Glutamatergic neuron (in vitro differentiated cells): ENCODE data around the gene CDKN2B-AS1. TPM values are rescaled to one million over a fixed set of nuclear protein-coding genes. Genes with fewer than 3 reads are reported as not detected.

Experiments
- DNase-seq: peaks from one replicate; pipeline ENCODE4 v3.0.0; 2022
- H3K27ac Mint-ChIP-seq: one replicate; pipeline ENCODE4 v1.8.0; 2020; ENCODE audit warnings: mild to moderate bottlenecking, mixed read lengths, inconsistent platforms; ENCODE audit not compliant: unreplicated experiment
- H3K27me3 Mint-ChIP-seq: one replicate; pipeline ENCODE4 v1.8.0; 2020; ENCODE audit warnings: mild to moderate bottlenecking, moderate library complexity, mixed read lengths, inconsistent platforms; ENCODE audit not compliant: unreplicated experiment
- H3K36me3 Mint-ChIP-seq: one replicate; pipeline ENCODE4 v1.8.0; 2020; ENCODE audit warnings: mild to moderate bottlenecking, mixed read lengths, inconsistent platforms; ENCODE audit not compliant: unreplicated experiment
- H3K4me1 Mint-ChIP-seq: one replicate; pipeline ENCODE4 v1.8.0; 2020; ENCODE audit warnings: mild to moderate bottlenecking, low read depth, mixed read lengths, inconsistent platforms; ENCODE audit not compliant: unreplicated experiment
- H3K4me3 Mint-ChIP-seq: one replicate; pipeline ENCODE4 v1.8.0; 2020; ENCODE audit warnings: mild to moderate bottlenecking, mixed read lengths, inconsistent platforms; ENCODE audit not compliant: unreplicated experiment
- H3K9me3 Mint-ChIP-seq: one replicate; pipeline ENCODE4 v1.8.0; 2020; ENCODE audit warnings: mild to moderate bottlenecking, moderate library complexity, mixed read lengths, inconsistent platforms; ENCODE audit not compliant: unreplicated experiment
- total RNA-seq: library from RNA; stranded (reverse); fragmentation: NEBNext Ultra II Directional; extraction: Animal tissue kit (Norgen Biotek cat#: 25700); gene quantifications from one replicate; pipeline ENCODE4 v1.2.1, GENCODE V29; 2021; ENCODE audit not compliant: unreplicated experiment
- TF ChIP-seq, protein P1 (sequence below): fragments of 200-600 bp; sonication (generic); IDR thresholded peaks from one replicate; pipeline ENCODE4 v1.5.0; 2021; ENCODE audit not compliant: partially characterized antibody, unreplicated experiment

Gene CDKN2B-AS1
- total RNA-seq, 1 donor from 2014 or later: not detected

- TF ChIP-seq, protein P1, sequence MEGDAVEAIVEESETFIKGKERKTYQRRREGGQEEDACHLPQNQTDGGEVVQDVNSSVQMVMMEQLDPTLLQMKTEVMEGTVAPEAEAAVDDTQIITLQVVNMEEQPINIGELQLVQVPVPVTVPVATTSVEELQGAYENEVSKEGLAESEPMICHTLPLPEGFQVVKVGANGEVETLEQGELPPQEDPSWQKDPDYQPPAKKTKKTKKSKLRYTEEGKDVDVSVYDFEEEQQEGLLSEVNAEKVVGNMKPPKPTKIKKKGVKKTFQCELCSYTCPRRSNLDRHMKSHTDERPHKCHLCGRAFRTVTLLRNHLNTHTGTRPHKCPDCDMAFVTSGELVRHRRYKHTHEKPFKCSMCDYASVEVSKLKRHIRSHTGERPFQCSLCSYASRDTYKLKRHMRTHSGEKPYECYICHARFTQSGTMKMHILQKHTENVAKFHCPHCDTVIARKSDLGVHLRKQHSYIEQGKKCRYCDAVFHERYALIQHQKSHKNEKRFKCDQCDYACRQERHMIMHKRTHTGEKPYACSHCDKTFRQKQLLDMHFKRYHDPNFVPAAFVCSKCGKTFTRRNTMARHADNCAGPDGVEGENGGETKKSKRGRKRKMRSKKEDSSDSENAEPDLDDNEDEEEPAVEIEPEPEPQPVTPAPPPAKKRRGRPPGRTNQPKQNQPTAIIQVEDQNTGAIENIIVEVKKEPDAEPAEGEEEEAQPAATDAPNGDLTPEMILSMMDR: no peak
- no peak overlapping the region for H3K4me3 Mint-ChIP-seq
- H3K27ac Mint-ChIP-seq: no peak overlapping the region
- no peak for DNase-seq
- H3K4me1 Mint-ChIP-seq: no peaks in the 10 kb centered on the region
- no peaks in the 10 kb centered on the region for H3K36me3 Mint-ChIP-seq
- no peaks in the 10 kb centered on the region for H3K27me3 Mint-ChIP-seq
- no peaks in the 10 kb centered on the region for H3K9me3 Mint-ChIP-seq
These were observed 42.5 kb downstream of the CDKN2B-AS1 start for GRCh38 chr9:22036866-22037626.

- TF ChIP-seq, protein P1: peak; percentile 53
- H3K9me3 Mint-ChIP-seq: no peaks in the 10 kb centered on the region
- H3K27me3 Mint-ChIP-seq: no peaks in the 10 kb centered on the region
- no peaks in the 10 kb centered on the region for H3K4me1 Mint-ChIP-seq
- no peaks in the 10 kb centered on the region for H3K36me3 Mint-ChIP-seq
- H3K27ac Mint-ChIP-seq: no peak overlapping the region
- no peak overlapping the region for H3K4me3 Mint-ChIP-seq
- no peak for DNase-seq
These were observed 43.5 kb downstream of the CDKN2B-AS1 start for GRCh38 chr9:22037954-22038690.

GRCh38 chr9:22039258-22039657 is 44.7 kb downstream of the CDKN2B-AS1 start:
- no peak overlapping the region for H3K27ac Mint-ChIP-seq
- no peak for DNase-seq
- no peak overlapping the region for H3K4me3 Mint-ChIP-seq
- TF ChIP-seq, protein P1: no peak
- no peaks in the 10 kb centered on the region for H3K9me3 Mint-ChIP-seq
- H3K4me1 Mint-ChIP-seq: no peaks in the 10 kb centered on the region
- no peaks in the 10 kb centered on the region for H3K36me3 Mint-ChIP-seq
- no peaks in the 10 kb centered on the region for H3K27me3 Mint-ChIP-seq

- TF ChIP-seq, protein P1: no peak
- Mint-ChIP-seq H3K4me1 (no peaks in the 10 kb centered on the region), H3K36me3 (no peaks in the 10 kb centered on the region), H3K27ac (no peak overlapping the region), H3K4me3 (no peak overlapping the region), H3K27me3 (no peaks in the 10 kb centered on the region), H3K9me3 (no peaks in the 10 kb centered on the region)
- DNase-seq: no peak
These were observed 46.2 kb downstream of the CDKN2B-AS1 start for GRCh38 chr9:22040760-22041159.

GRCh38 chr9:22041344-22041743 is 46.8 kb downstream of the CDKN2B-AS1 start:
- no peaks in the 10 kb centered on the region for H3K36me3 Mint-ChIP-seq
- no peak for DNase-seq
- no peak overlapping the region for H3K4me3 Mint-ChIP-seq
- H3K4me1 Mint-ChIP-seq: no peaks in the 10 kb centered on the region
- TF ChIP-seq, protein P1: no peak
- no peak overlapping the region for H3K27ac Mint-ChIP-seq
- H3K9me3 Mint-ChIP-seq: no peaks in the 10 kb centered on the region
- H3K27me3 Mint-ChIP-seq: no peaks in the 10 kb centered on the region
